ENCODE data around the gene CLEC20A.

DNA sequence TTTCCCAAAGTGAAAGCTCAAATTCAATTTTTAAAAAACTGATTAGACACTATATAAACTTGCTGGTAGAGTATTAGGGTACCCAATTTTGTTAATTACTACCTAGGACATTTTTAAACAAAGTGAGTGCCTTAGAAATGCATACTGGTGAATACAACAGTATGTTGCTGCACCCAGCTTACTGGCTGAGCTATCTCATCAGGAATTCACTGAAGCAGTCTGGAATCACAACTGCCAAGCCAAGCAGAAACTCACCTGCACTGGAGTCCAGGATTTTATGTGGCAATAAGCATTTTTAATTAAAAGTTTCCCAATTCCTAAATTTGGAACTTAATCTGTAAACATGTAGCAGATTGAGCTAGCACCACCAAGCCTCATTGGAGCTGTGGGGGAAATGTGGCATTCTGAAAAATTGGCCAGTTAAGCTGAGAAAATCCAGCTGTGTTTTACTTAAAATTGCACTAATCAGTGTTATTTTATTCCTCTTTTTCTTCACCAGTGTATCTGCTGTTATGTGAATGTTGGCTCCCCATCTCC is 61.8 kb downstream of the CLEC20A start:
- TF ChIP-seq POLR2A (IDR thresholded peaks at IDR 0.05), result no peak
- TF ChIP-seq POLR2AphosphoS5 (IDR thresholded peaks at IDR 0.05), result no peak
- no peak for TF ChIP-seq CTCF (IDR thresholded peaks at IDR 0.05)
- TF ChIP-seq EP300 (IDR thresholded peaks at IDR 0.05), result no peak

Data from stomach (tissue), 4 donors.